DMS153 (cell line): ENCODE measurements around the gene HSPB9.
A peak's percentile ranks its signal among the peaks of the same experiment; 100 is the strongest.

Experiments used
- DNase-seq: peaks from one replicate; lab custom pipeline; 2025; lab: John Stamatoyannopoulos, UW

The HSPB9 gene, protein sequence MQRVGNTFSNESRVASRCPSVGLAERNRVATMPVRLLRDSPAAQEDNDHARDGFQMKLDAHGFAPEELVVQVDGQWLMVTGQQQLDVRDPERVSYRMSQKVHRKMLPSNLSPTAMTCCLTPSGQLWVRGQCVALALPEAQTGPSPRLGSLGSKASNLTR

DNA sequence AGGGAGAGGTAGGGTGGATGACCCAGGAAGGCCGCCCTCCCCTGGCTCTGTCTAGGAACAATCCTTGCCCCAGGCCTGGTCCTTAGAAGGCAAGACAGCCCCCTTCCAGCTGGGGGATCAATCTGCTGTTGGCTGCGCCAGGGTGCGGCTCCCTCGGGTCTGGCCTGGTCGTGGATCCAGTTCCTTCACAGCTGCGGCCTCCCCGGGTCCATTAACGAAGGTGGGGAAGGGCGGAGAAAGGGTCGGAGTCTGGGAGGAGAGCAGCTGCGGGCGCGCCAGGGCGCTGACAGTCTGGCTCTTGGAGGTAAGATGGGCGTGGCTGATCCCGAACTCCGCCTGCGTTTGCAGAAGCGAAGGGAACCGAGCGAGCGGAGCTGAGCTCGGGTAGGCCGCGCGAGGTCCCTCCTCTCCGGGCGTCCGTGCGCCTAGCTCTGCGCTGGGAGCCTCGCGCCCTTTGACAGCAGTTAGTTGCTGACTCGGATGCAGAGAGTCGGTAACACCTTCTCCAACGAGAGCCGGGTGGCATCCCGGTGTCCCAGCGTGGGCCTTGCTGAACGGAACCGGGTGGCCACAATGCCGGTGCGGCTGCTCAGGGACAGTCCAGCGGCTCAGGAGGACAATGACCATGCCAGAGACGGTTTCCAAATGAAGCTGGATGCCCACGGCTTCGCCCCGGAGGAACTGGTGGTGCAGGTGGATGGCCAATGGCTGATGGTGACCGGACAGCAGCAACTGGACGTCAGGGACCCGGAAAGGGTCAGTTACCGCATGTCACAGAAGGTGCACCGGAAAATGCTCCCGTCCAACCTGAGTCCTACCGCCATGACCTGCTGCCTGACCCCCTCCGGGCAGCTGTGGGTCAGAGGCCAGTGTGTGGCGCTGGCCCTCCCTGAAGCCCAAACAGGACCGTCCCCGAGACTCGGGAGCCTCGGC lies at the start of gene HSPB9:
Gene HSPB9 (plus strand): TSS at position 434 of the 933 bp plus-strand sequence. CDS start 47 bp downstream, at position 481.
- DNase-seq, result peak; percentile 68

DNA sequence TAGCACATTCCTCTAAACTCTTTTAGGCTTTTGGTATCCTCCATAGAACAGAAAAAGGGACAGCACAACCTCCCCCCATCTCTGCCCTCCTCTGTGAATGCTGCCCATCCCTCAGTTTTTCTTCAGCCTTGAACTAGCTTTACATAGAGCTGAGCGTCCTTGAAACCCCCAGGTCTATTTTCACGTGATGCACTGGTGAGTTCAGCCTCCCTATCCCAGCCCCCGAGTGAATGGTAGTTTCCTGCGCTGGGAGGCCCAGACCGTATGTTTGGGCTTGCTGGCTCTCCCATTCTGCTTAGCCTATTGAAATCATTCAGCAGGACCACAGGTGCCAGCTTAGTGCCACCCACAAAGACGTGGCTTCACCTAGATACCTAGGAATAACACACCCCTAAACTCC lies 46.8 kb upstream of the HSPB9 start:
- no peak for DNase-seq

DNA sequence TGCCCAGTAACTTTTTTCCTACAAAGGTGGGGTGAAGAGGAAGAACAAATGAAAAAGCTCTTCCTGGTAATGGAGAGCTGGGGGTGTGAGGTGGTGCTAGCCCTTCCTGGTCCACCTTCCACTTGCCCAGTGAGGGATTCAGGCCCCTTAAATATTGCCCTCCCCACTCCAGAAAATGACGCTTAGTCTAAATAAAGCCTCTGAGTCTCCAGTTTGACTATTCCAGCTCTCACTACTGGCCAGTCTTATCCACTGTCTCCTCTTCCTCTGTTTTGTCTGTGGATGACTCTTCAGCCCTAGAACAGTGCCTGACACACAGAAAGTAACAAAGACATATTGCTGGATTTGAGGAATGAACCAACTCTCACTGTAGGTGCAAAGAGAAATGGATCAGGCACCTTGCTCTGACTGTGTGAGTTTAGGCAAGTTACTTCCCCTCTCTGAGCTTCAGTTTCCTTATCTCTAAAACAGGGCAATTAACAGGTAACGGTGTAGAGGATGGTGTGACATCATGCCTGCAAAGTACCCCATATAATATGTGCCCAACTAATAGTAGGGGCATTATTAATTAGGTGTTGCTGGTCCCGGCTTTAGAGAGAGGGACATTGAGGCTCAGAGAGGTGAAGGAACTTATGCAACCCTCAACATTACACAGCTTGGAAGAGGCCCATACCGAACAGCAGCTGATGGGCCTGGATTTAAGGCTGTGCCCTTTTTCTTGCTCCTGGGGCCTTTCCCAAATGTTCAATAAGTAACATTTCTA lies 45.6 kb upstream of the HSPB9 start:
- no peak for DNase-seq

DNA sequence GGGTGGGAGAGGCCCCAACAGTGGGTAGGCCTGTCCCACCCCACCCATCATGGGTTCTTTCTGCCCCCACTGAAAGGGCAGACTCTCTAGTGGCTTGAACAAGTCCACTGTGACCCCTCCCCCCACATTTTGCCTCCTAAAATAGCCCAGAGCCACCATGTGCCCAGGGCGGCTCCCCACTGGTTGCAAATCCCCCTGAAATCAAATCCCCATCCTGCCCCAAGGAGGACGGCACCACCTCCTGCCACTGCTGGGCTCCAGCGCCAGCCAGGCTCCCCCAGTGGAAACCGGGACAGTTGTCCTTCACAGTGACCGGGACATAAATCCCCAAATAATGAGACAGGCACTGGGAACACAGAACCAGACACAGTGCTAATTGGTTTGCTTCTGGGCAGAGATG lies 44.8 kb upstream of the HSPB9 start:
- no peak for DNase-seq

DNA sequence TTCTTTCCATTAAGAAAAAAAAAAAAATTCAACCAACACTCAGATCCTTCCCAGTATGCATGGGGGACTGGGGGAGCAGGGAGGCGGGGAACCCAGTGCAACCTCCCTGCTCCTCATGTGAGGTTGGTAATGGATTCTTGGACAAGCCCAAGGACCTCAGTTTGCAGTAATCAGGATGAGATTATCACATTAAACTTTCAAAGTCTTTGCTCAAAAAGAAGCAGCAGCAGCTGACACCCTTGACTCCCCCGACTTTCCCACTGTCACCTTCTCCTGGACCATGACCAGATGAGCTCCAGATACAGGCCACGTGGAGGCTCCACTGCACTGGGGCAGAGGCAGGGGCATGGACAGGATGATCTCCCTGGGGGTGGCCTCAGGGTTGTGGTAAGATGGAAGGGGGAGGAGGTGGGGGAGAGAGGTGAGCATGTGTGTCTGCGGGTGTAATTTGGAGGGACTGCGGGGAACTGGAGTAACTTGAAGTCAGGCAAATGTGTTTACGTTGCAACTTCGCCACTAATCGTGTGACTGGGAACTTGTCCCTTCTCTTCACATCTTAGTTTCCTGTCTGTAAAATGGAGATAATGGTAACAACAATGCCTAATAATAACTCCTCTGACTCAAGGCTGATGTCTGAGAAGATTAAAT lies 44.1 kb upstream of the HSPB9 start:
- no peak for DNase-seq

DNA sequence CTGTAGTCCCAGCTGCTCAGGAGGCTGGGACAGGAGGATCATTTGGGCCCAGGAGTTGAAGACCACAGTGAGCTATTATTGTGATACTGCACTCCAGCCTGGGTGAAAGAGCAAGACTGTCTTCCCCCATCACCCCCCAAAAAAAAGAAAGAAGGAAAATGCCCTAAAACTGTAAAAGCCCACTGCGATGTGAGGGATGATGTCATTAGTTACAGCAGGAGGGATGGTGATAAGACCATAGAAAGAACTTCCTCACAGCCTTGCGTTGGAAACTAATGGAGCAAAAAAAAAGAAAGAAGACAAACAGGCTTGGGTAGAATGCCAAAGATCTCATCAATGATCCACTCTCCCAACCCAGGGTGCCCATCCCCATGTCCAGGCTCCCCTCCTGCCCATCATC lies 43.1 kb upstream of the HSPB9 start:
- DNase-seq, result no peak

DNA sequence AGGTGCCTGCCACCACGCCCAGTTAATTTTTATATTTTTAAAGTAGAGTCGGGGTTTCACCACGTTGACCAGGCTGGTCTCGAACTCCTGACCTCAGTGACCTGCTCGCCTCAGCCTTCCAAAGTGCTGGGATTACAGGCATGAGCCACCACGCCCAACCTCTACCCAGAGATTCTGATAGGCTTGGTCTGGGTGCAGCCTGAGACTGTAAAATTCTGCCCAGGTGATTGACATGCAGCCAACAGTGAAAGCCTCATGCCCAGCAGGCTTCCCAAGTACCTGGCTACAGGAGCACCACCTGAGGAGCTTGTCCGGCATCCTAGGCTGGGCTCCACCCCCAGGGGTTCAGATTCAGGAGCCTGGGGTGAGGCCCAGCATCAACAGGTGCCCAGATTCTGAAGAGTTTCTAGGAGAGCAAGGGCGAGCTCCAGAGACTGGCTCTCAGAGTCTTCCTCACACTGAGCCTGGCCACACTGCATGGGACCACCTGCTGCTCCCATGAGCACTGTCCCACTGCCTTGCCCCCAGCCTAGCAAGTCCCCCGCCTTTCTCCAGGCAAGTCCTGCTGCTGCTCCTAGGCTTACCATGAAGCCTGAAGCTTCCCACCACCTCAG lies 41.0 kb upstream of the HSPB9 start:
- DNase-seq, result no peak

DNA sequence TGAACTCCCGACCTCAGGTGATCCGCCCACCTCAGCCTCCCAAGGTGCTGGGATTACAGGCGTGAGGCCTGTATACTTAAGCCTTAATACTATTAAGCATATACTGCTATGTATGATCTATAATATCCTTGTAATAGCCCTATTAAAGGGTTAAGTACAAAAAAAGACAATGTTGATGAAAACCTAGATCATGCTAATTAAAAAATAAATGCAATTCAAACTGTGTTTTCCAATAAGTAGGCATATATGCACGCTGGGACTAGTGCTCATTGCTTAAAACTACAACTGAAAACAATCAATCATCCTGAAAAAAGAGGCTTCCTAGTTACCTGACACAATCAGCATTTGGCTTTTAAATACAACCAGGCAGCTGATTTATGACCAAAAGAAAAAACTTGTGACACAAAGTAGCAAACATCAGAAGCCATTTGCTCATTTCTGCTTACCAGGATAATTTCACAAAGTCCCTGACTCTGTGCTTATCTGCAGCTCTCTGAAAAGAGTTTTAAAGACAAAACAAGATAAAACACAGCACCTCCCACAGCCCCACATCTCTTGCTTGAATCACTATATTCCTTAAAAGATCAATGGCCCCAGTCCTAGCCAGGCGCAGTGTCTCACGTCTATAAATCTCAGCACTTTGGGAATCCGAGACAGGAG lies 35.4 kb upstream of the HSPB9 start:
- DNase-seq, result no peak

DNA sequence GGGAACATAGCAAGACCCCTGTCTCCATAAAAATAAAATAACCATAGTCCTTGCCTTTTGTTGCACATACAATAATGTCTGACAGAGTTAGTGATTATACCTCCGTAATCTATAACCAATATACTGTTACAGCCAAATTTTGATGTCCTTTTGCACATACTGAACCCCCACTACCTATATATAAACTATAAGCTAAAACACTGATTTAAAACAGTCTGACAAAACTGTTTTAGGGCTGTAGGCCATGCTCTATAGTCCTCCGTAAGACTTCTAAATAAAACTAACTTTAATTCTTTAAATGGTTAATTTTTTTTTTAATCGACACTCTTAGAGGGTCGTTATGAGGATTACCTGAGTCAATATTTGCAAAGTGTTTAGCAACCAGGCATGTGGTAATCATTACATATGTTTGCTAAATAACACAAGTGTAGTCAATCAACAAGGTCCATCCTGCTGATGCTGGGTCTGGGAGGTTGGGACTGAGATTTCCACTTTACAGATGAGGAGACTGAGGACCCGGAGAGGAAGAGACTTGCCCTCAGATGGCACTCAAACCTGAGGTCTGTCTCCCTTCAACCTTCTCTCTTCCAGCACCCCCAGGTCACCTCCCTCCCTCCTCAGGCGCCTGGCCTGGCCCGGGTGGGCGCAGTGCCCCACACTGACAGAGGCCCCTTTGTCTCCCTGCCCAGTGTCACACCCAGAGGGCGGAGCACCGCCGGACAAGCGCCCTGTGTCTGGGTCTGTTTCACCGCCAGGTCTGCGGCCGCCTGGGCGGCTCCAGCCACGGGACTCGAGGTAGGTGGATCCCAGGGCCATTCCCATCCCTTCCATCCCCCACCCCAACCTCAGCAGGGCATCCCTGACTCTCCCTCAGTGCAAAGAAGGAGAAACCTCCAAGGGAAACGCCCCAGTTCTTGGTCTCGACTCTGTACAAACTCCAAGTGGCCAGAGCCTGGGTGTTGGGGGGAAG lies 34.6 kb upstream of the HSPB9 start:
- no peak for DNase-seq

DNA sequence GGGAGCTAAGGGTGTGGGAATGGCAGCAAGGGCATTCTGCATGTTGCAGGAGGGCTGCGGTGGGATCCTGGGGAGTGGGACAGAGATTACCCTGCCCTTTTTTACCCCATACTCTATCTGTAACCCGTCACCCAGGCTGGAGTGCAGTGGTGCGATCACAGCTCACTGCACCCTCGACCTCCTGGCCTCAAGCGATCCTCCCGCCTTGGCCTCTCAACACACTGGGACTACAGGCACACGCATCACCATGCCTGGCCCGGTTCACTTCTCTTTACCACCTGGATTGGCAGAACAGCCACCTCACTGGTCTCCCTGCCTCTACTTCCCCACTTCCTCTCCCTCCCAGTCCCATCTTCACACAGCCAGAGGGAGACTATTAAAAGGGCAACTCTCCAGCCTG lies 33.9 kb upstream of the HSPB9 start:
- no peak for DNase-seq

DNA sequence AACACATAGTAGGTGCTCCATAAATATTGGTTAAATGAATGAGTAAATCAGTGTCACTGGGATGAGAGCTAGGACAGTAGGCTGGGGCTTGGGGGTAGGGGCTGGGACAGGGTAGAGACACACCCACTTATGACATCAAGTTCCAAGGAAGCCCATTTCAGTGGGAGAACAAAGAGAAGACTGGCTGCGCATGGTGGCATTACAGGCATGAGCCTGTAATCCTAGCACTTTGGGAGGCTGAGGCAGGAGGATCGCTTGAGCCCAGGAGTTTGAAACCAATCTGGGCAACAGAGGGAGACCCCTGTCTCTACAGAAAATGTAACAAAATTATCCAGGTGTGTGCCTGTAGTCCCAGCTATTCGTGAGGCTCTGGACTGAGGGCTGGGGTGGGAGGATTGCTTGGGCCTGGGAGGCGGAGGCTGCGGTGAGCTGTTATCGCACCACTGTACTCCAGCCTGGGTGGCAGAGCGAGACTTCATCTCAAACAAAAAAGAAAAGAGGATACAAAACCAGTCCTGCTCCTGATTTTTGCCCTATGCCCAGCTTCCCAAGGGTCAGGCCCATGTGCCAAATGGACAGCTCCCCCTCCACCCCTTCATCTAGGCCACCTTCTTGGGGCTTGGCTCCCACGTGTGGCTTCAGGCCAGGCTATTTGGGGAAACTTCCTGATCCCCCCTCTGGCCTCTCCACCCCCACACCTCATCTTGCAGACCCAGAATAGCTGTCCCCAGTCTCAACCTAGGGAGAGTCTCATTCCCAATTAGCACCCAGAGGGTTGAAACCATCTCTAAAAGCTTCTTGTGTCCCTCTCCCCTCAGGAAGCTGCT lies 31.4 kb upstream of the HSPB9 start:
- no peak for DNase-seq

DNA sequence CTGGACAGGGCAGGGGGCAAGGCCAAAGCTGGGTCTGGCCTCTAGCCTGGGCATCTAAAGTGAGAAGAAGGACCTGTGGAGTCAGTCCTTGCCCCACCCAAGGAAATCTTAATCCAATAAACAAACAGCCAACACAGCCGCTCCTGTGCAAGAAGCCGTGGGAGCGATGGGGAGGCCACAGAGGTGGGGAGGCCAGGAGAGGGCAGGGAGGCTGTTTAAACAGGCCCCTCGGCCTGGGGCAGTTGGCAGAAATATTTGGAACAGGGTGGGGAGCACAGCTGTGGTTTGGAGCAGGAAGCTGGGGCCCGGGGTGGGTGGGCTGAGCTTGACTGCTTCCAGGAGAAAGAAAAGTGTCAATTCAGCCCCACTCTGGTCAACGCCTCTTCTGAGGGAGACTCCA lies 29.7 kb upstream of the HSPB9 start:
- DNase-seq, result no peak

DNA sequence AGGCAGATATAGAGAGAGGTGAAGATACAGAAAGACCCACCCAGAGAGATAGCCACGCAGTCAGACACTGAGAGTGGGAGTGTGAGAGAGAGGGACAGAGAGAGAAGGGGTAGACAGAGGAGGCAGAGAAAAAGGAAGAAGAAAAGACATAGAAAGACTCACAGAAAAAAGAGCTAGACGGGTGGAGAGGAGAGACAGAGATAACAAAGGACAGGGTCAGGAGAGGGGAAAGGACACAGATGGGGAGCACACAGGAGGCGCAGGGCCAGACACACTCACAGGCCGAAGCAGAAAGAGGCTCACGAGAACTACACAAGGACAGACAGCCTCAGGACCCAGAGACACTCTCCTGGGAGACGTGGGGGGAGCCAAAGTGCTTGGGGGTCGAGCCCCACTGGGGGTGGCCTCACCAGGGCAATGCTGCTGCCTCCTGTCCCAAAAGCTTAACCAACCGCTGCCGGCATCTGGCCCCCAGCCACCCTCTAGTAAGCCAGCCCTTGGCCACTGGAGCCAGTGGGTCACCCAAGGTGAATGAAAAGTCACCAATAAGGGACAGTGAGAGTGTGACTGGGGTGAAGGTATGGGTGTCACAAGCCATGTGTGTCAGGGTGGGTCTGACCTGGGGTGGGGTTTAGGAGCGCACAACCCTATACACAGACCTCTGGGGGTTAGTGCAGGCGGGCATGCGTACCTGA lies 28.1 kb upstream of the HSPB9 start:
- no peak for DNase-seq

DNA sequence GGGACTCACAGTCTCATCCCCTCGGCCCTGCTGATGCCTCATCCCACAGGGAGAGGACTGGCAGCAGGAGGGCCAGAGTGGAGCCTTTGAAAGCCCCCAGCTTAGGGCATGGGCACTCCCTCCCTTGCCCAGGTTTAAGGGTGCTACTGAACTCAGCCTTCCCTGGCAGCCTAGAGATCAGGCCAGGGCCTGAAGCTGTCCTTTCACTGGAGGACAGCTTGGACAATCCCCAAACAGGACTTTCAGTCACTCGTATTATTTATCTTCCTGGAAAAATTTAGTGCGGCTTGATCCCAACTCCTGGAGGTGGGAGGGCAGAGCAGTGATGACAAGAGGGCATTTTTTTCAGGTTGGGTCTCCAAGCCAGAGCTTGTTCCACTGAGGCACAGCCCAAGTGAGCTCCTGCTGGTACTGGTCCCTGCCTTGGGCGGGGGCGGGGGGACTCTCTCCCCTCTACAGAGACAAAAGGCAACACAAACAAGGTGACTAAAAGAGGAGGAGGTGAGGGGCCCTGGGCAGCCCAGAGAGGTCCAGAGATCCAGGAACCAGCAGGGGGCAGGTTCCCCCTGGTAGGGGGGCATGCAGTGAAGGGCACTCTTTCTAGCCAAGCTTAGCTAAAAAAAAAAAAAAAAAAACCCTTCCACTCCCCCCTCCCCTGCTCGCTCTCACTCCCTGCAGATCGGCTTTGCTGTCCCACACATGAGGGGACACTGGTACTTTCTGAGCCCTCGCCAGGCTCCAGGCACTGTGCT lies 26.1 kb upstream of the HSPB9 start:
- no peak for DNase-seq

DNA sequence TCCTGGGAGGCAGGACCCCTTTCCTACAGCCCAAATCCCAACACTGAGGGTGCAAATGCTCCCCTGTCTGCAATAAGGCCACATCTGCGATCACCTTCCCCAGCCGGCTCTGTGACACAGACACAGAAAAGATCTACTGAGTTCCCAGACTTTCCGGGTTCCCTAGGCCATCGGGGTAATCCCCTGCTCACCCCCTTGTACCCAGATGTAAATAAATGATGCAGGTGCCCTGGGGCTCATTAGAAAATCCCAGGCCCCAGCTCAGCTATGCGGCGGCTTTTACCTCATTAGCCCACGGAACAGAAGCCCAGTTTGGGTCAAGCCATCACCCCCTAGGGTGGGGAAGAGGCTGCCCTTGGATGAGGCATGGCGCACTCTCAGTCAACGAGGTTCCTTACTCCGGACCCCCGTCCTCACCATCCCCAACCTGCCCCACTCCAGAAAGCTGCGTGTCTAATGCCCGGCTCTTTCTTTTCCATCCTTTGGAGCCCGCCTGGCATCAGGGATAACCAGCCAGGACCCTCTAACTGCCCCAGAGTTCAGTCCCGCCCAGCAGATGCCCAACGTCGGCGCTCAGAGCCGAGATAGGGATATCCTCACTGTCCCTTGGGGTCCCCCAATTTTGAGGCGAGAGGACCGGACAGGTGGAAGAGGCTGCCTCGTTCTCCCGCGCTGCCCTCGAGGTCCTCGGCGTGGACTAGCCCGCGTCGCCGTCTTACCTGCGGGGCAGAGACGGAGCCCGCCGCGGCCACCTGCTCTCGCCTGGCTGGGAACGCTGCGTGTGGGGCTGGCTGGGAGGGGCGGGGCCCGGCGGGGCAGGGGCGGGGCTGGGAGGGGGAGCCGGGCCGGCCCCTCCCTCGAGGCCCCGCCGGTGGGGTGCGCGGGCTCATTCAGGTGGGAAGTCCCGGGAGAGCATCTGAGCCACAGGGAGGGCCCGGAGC lies 24.6 kb upstream of the HSPB9 start, which contains the start of gene ZNF385C:
Gene ZNF385C (minus strand): TSS at position 783 of the 941 bp plus-strand sequence. CDS start 35,417 bp downstream, outside the sequence.
- no peak for DNase-seq

DNA sequence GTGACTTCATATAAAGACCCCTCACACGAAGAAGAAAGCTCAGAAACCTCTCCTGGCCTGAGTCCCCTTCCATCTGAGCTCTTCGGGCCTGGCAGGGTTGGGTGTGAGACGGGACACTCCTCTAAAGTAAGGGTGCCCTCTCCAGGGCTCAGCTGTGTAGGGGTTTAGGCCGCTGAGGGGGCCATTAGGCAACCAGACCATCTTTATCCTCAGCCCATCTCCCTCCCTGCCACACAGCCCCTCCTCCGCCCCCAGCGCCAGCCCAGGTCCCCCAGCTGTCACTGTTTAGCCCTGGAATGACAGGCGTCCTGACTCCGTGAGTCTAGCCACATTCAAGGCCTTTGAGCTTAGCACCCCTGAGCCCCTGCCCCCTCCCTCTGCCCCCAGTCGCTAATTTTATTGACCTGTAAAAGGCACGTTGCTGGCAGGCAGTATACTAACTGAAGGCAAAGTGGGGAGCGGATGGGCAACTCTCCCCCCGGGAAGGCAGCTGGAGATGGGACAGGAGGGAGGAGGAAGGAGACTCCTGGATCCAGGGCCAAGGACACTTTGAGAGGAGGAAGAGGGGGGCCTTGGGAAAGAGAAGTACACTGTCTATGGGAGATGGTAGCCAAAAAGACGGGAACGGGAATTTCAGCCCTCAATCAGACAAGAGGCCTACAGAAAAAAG lies 23.7 kb upstream of the HSPB9 start:
- no peak for DNase-seq
